ENCODE data around the gene KY.
"Not testable (repeated sequence)": the region's sequence is repeated elsewhere in the genome, so short reads cannot be mapped to it uniquely, and the experiment has no call there.

Gene KY

GRCh38 chr3:134600685-134601463, 49.9 kb downstream of the KY start:
- DNase-seq = peak; percentile 58

GRCh38 chr3:134600206-134600605, 50.6 kb downstream of the KY start:
- DNase-seq = no peak

- no peak for DNase-seq
These were observed 51.9 kb downstream of the KY start for GRCh38 chr3:134598763-134599545.

GRCh38 chr3:134597390-134597970, 53.3 kb downstream of the KY start:
- no peak for DNase-seq

GRCh38 chr3:134594986-134595385, 55.8 kb downstream of the KY start:
- DNase-seq = not testable (repeated sequence)

- no peak for DNase-seq
These were observed 56.5 kb downstream of the KY start for GRCh38 chr3:134594331-134594741.

- no peak for DNase-seq
These were observed 58.0 kb downstream of the KY start for GRCh38 chr3:134592806-134593205.

- DNase-seq = no peak
These were observed 60.1 kb downstream of the KY start for GRCh38 chr3:134590766-134591165.

GRCh38 chr3:134579141-134579665, 71.6 kb downstream of the KY start:
- no peak for DNase-seq

GRCh38 chr3:134576831-134577230, 74.0 kb downstream of the KY start:
- DNase-seq = no peak

GRCh38 chr3:134576426-134576825, 74.4 kb downstream of the KY start:
- no peak for DNase-seq

- not testable (repeated sequence) for DNase-seq
These were observed 80.9 kb downstream of the KY start for GRCh38 chr3:134569899-134570298.

- DNase-seq = no peak
These were observed 82.0 kb downstream of the KY start for GRCh38 chr3:134568790-134569189.

- no peak for DNase-seq
These were observed 83.2 kb downstream of the KY start for GRCh38 chr3:134567605-134568004.

- DNase-seq = no peak
These were observed 85.8 kb downstream of the KY start for GRCh38 chr3:134564991-134565390.

GRCh38 chr3:134563601-134564000, 87.2 kb downstream of the KY start:
- DNase-seq = no peak

GRCh38 chr3:134562055-134562454, 88.8 kb downstream of the KY start:
- DNase-seq = no peak

- no peak for DNase-seq
These were observed 91.2 kb downstream of the KY start for GRCh38 chr3:134559591-134559990.
